IPS DF 4.7 (cell line): ENCODE results near the gene MLH3.
"Not testable (repeated sequence)": the region's sequence is repeated elsewhere in the genome, so short reads cannot be mapped to it uniquely, and the experiment has no call there.

Experiments
- DNase-seq: peaks from one replicate; pipeline ENCODE4 v3.0.0-alpha.2; 2013; ENCODE audit warnings: low spot score; ENCODE audit errors: extremely low read depth

The MLH3 gene

GRCh38 chr14:75050852-75051555 lies at the start of gene MLH3:
TSS of gene MLH3 (minus strand) at chr14:75051467. CDS start at chr14:75049655, 1,812 bp downstream.
- no peak for DNase-seq

- DNase-seq, result no peak
These were observed 47.4 kb upstream of the MLH3 start for GRCh38 chr14:75098682-75099081.

GRCh38 chr14:75098212-75098611 lies 46.9 kb upstream of the MLH3 start:
- DNase-seq, result no peak

GRCh38 chr14:75096959-75097358 lies 45.7 kb upstream of the MLH3 start:
- DNase-seq, result no peak

GRCh38 chr14:75095690-75096089 lies 44.4 kb upstream of the MLH3 start:
- no peak for DNase-seq

- no peak for DNase-seq
These were observed 43.6 kb upstream of the MLH3 start for GRCh38 chr14:75094896-75095295.

- no peak for DNase-seq
These were observed 41.4 kb upstream of the MLH3 start for GRCh38 chr14:75092698-75093097.

- DNase-seq, result no peak
These were observed 40.0 kb upstream of the MLH3 start for GRCh38 chr14:75091251-75091650.

- no peak for DNase-seq
These were observed 39.1 kb upstream of the MLH3 start for GRCh38 chr14:75090353-75090752.

GRCh38 chr14:75088566-75089373 lies 37.5 kb upstream of the MLH3 start:
- no peak for DNase-seq

GRCh38 chr14:75088153-75088552 lies 36.9 kb upstream of the MLH3 start:
- DNase-seq, result no peak

GRCh38 chr14:75084513-75084912 lies 33.2 kb upstream of the MLH3 start:
- DNase-seq, result no peak

- no peak for DNase-seq
These were observed 32.0 kb upstream of the MLH3 start for GRCh38 chr14:75083271-75083670.

- DNase-seq, result no peak
These were observed 30.5 kb upstream of the MLH3 start for GRCh38 chr14:75081660-75082229.

GRCh38 chr14:75079521-75079920 lies 28.3 kb upstream of the MLH3 start:
- DNase-seq, result no peak

GRCh38 chr14:75077794-75078193 lies 26.5 kb upstream of the MLH3 start:
- DNase-seq, result no peak

GRCh38 chr14:75070383-75070782 lies 19.1 kb upstream of the MLH3 start:
- DNase-seq, result no peak

GRCh38 chr14:75069811-75070145 lies 18.5 kb upstream of the MLH3 start:
- no peak for DNase-seq

- DNase-seq, result no peak
These were observed 18.0 kb upstream of the MLH3 start, which contains the start of gene ZC2HC1C for GRCh38 chr14:75069121-75069810. TSS of gene ZC2HC1C (plus strand) at chr14:75069641. CDS start at chr14:75070574, 933 bp downstream.

- DNase-seq, result no peak
These were observed 17.2 kb upstream of the MLH3 start for GRCh38 chr14:75068294-75069120.

GRCh38 chr14:75067765-75068164 lies 16.5 kb upstream of the MLH3 start:
- not testable (repeated sequence) for DNase-seq
